Measurements from ENCODE around the gene LTK.

LTK gene

DNA sequence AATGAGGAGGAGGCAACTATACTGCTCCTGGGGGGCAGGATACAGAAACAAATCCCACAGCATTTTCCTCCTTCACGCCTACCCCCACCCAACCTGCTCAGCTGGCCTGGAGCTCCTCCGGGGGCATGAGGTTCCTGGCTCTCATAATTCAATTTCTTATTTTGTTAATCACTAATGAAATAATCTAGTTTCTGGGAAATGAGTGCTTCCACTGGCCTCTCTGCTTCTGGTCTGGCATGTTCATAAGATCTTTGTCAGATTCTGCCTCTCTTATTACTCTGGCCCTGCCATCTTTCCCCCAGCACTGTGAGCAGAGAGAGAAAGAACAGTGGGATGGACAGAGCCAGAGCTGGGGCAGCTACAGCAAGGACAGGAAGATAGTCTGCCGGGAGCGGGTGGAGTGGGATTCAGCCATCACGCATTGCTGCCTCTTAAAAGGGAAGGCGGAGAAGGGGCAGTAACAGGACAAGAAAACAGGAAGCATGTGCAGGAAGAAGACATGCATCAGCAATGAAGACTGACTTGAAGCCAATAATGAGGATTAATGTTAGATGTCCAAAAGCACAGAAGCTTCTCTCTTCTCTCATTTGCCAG lies 16.8 kb upstream of the LTK start:
- no peak for DNase-seq

DNA sequence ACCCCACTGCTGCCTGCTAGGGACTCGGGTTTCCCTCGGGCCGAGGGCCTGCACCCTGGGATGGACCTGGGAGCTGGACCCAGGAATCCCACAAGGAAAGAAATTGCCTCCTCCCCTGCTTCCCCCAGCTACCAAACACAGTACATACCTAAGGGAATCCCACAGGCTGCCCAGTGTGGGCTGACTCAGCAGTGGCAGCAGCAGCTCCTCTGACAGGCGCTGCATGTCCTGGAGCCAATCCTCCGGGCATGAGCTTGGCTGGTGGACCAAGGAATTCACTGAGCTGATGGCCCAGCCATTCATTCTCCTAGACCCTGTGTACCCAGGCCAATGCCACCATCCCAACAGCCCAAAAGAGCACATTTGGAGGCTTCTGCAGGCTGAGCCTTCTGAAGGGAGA lies 9.5 kb upstream of the LTK start:
- no peak for DNase-seq

DNA sequence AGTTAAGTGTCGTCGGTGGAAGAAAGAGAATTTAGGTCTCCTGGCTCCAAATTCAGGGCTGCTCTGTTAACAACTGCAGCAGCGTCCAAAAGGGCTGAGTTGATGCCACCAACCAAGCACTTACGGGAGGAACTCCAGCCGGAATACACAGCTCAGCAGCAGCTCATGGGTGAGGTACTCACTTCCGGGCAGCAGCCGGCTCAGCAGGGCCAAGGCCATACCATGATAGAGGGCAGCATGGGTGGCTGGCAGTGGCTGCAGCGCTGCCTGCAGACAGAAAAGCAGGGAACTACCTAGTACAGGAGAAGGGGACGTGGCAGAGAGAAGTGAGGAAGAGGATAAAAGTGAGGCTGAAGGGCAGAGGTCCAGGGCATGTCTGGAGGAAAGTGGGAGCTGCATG lies 8.0 kb upstream of the LTK start:
- no peak for DNase-seq

DNA sequence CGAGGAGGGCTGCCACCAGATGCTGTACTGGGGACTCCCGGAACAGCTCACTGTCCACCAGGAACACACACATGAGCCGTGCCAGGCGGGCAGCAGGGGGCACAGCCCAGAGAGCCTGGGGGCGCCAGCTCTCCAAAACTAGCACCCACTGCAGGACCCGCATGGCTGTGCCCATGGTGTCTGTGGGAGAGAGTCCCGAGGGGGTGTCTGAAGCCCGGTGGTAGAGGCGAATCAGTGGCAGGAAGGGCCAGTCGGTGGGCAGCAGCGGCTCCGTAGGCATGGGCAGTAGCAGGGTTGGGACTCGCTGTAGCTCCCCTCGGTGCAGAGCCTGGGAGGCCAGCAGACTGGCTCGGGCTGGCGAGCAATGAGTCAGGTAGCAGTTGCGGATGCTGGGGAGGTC lies 7.0 kb upstream of the LTK start:
- no peak for DNase-seq

DNA sequence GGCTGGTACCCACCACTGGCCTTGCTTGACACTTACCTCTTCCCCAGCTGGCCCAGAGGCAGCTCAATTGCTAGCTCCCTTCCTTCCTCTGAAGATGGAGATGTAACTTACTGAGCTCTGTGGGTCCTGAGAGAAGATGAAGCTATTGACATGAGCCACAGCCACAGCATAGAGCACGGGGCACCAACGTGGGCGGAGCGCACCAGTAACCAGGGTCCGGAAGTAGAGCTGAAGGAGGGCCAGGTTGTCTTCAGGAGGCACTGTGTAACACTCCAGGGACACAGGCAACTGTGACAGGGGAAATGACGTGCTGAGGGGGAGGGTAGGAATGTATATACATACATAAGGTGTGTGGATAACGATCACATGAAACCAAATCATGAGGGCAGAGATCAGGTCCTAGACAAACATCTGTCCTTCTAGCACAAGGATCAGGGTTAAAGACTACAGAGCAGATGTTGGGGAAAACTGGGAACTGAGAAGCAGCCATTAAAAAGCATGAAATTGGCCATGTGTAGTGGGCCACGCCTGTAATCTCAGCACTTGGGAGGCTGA lies 4.3 kb upstream of the LTK start:
- no peak for DNase-seq

DNA sequence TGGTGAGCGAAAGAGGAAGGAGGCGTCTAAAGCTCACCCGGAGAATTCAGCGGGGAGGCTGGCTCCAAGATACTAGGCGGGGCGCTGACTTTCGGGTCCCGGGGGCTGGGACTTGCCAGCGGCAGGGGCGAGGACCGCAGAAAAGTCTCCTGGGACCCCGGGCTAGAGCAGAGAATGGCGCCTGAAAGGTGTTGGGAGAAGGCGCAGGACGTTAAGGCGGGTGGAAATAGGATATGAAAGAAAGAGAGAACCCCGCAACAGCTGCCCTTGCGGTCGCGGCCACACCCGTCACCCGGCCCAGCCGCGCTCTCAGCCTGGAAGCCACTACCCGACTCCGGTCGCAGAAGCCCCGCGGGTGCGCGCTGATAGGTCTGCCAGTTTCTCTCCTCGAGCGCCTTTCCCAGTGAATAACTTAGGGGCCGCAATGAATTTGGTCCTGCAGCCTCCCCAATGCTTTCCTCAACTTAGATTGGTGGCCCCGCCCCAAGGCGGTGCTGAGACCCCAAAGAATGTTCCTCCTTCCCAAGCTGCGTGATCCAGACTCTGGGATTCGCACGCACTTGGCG lies 604 bp downstream of the LTK start:
- DNase-seq: peak in 1 of 5 donors; percentile 49

DNA sequence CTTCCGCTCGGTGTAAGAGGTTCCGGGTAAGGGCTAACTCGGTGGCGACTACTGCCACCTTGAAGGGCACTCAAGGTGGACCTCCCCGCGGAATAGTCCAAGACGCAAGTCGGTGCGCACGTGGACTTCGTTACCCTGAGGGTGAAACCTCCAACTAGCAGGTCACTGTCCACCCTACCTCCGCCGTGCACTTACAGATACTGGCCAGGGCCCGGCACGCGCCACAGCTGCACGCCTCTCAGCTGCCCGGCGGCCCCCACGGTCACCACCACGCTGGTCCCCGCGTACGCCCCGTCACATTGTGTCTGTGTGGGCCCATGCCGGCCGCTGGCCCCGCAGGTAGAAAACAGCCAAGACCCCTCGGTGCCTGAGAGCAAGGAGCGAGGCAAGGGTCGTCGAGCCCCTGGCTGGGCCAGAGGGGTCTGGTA lies 1.1 kb downstream of the LTK start:
- no peak for DNase-seq

DNA sequence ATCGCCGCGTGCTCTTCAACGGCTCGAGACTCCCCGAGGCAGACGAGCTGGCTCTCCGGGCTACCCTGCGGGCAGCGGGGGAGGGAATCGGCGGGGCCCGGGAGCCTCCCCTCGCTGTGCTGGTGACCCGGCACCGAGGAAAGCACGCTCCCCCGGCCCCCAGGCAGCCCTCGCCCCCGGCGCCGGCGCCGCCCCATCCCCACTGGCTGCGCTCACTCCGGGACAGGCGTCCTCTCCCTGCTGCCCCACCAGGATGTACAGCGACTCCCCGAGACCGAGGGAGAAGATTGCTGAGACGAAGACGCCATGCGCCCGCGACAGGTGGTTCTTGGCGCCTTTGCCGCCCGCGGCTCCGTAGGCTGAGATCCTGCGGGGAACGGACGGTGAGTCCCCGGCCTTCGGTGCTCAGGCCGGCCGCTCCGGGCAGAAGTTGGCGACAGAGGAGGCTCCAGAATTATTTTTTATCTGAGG lies 1.7 kb downstream of the LTK start:
- no peak for DNase-seq

DNA sequence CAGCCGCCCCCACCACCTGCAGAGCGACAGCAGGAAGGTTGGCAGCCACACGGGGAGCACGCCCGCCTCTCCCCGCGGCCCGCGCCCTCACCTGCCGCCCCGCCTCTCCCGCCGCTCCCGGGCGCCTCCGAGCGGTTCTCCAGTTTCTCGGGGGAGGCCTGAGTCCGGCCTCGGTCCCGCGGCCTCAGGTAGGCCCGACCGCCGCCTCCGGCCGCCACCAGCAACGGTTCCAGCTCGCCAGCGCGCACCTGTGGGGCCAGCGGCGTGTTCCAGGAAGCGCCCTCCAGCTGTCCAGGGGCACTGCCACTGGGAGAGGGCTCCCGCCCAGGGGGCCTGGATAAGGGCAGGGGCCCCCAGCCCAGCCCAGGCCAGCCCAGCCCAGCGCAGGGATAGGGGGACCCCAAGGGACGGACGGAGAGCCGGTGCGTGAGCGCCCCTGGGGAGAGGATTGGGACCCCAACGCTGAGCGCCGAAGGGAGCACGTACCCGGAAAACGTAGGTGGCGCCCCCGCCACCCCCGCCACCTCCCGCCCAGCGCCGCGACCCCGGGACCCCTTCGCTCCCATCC lies 2.2 kb downstream of the LTK start:
- no peak for DNase-seq

DNA sequence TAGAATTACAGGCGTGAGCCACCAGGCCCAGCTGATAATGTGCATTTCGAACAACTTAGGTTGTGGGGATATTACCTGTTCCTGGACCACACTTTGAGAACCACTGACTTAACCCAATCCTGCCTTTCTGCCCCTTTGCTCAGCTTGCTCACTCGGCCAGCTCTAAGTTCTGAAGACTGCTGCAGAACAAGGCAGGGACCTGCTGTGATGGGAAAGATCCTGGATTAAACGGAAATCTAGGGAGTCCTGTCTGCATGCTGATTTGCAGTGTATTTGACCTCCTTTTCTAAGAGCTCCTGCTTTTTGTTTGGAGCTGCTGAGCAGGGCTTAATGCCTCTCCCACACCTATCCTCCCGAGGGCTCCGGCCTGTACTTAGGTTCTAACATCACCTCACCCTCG lies 2.9 kb downstream of the LTK start:
- no peak for DNase-seq

DNA sequence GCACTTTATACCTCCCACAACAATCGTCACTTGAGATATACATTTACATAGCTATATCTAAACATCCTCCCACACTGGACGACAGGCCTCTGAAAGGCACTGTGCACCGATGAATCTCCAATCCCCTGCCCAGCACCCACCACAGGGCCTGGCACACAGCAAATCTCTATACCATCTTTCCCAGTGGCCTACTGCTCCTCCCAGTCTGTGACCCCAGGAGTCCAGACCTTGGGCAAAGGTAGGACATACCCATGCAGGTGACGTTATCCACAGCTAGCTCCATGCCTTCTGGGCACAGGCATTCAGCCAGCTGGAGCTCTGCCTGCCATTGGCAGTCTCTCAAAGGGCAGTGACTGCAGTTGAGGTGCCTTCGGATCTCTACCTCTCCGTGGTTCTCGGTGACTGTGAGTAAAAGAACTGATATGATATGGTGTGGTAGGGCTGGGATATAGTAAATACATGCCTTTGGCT lies 5.8 kb downstream of the LTK start:
- no peak for DNase-seq

DNA sequence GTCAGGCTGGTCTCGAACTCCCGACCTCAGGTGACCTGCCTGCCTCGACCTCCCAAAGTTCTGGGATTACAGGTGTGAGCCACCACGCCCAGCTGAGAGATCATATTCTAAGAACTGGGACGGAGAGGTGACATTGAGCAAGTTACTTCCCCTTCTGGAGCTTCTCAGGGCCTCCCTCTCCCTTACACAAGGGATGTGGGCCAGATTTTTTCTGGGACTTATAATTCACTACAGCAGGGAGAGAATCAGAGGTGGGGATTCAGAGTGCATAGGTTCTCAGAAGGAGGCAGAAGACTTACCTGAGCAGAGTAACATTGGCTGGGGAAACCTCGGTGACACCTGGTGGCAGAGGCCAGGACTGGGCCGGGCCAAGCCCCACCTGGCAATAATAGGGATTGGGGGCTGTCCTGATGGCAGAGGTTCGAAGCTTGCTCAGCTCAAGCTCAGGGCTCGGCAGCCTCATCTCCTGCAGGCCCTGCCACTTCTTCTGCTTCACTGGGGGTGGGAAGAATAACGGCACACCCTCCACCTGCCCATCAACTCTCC lies 6.8 kb downstream of the LTK start:
- DNase-seq: no peak

DNA sequence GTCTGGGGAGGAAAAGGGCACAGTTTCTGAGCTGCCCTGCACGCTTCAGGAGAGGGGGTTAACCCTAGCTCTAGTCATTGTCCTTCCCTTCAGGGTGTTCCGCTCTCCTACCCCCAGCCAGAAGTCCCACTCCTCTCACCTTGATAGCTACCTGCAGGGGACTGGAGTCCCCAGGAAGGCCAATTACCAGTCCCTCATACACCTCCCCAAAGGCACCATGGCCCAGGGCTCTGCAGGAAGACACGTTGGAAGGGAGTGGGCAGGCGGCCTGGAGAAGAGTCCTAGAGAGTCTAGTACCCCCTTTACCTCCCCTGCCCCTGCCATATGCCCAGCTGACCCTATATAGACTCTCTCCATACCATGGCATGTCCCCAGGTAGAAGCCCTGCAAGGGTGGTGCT lies 7.9 kb downstream of the LTK start:
- no peak for DNase-seq

DNA sequence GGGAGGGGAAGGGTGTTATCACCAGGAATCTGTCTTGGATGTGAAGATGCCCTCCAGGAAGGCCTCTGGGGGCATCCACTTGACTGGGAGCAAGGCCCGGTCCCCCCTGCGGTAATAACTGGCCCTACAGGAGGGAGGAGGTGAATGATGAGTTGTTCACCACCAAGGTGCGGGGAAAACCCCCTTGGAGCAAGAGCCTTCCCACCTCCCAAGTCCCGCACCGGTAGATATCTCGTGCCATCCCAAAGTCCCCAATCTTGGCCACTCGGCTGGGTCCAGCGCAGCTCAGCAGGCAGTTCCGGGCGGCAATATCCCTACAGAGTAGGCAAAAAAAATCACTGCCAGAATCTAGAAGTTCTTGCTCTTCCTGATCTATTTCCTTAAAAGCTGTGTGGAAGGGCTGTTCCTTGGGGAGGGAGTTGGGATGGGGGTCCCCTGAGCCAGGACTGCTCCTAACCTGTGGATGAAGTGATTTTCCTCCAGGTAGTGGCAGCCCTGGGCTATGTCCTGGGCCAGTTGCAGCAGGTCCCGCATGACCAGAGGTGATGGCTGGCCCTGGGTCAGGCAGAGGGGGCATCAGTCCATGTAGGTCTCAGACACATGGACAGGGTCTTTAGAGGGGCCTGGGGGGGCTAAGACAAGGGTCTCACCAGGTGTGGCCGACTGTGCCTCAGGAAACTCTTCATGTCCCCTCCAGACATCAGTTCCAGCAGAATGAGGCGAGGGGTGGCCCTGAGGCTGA lies 8.7 kb downstream of the LTK start:
- no peak for DNase-seq

DNA sequence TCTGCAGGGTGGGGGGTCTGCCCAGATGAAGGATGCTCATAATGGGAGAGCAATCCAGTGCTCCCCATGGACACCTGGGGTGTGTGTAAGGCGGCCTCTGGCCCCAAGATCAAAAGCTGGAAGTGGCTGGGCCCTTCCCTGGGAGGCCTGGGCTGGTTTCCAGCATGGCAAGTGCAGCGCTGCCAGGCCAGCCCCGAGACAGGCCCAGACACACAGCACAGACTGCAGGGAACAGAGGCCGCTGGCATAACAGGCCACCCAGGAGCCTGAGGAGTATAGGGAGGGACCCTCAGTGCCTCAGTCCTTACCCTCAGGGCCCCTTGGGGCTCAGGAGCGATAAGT lies 10.0 kb downstream of the LTK start:
- DNase-seq: no peak

DNA sequence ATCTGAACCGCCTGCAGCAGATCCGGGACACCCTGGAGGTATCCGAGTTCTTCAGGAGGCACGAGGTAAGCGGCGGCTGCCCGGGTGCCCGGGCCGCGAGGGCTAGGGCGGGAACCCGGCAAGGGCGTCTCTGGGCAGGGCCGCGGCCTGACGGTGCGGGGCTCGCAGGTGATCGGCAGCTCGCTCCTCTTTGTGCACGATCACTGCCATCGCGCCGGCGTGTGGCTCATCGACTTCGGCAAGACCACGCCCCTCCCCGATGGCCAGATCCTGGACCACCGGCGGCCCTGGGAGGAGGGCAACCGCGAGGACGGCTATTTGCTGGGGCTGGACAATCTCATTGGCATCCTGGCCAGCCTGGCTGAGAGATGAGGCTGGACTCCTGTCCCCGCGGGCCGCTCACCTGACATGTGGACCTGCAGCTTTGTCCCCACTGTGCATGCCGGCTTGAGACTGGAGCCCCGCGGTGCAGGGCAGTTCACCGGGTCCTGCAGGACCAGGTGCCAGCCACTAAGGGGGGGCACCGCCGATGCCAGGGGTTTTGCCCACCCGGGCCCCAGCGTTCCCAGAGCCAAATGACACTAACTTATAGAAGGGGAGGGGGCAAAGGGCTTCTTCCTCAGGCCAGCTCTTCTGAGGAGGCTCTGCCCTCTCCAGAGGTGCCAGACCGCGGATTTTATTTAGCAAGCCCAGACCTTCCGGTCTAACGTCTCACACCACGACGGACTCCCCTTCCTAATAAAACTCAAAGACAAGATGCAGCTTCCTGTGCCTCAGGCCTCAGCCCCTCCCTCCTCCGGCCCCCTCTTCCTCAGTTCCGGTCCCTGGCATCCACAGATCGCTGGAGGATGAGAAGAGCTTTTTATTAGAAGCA lies 10.6 kb downstream of the LTK start:
- DNase-seq: no peak

DNA sequence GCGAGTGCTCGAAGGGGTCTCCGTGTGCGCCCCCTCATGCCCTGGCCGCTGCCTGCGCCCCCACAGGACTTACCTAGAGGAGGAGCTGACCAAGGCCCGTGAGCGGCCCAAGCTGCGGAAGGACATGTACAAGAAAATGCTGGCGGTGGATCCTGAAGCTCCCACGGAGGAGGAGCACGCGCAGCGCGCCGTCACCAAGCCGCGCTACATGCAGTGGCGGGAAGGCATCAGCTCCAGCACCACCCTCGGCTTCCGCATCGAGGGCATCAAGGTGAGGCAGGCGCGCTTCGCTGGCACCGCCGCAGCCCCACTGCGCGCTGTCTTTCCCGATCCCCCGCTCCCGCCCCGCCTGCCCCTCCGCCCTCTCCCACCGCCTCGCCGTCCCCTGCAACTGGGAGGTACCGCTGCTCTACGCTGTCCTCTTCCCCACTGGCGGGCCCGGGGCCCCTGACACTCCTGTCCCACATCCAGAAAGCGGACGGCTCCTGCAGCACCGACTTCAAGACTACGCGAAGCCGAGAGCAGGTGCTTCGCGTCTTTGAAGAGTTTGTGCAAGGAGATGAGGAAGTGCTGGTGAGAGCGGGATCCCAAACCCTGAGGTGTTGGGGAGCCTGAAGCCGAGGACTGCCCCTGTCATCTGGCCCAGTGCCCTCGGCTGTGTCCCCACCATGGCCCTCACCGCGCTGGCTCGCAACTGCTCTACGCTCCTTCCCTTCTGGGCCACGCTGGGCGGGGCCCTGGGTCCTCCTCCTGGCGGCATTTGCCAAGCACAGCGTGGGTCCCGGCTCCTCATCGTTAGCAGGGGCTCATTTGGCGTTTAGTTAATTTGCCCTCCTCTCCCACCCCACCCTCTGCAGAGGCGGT lies 11.5 kb downstream of the LTK start:
- DNase-seq: peak in 2 of 5 donors; percentile 30 to 48

DNA sequence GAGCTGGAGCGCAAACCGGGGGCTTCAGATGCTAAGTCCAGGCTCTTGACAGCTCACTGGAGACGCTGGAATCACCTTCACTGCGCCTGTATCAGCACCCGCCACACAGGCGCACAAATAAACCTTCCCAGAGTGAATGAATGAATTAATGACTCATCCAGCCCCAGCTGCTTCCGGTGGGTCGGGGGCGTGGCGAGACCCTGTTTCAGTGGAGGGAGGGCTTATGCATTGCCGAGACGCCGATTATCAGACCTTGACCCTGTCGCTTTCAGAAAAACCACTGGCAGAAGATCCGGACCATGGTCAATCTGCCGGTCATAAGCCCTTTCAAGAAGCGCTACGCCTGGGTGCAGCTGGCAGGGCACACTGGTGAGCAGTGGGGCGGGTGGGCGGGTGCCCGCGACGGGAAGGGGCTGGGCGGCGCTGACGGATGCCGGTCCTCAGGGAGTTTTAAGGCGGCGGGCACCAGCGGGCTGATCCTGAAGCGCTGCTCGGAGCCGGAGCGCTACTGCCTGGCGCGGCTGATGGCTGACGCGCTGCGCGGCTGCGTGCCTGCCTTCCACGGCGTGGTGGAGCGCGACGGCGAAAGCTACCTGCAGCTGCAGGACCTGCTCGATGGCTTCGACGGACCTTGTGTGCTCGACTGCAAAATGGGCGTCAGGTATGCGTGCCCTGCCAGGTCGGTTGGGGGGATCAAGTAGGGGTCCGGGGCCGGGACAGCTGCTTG lies 12.3 kb downstream of the LTK start:
- peak in 1 of 5 donors; percentile 42 for DNase-seq

DNA sequence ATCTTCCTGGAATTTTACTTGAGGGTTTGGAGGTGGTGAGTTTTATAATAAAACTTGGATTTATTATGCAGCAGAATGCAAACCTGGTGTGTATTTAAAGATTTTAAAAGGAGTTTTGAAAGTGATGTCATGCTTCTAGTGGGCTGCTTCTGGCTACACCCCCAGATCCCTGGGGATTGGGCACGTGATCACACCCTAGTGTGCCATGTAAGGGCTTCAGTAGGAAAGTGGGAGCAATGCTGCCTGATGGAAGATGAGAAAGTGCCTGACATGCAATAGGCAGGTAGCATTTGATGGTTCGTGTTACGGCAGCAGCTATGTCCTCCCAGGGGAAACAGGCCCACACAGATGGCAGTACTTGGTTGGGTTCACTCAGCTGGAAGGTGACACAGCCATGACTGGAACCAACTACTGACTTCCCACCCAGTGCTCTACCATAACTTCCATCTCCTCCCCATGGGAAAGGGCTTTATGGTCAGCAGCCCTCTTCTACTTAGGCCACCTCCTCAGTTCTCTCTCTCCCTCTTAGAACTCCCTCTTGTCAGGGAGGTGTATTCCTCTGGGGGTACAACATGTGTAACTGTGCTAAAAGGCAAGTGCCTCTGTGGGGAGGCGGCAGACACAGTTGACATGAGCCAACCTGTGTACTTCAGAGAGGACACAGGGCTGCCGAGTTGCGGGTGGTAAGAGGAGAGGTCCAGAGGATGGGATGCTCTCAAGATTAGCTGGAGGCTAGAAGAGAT lies 14.3 kb downstream of the LTK start:
- no peak for DNase-seq

DNA sequence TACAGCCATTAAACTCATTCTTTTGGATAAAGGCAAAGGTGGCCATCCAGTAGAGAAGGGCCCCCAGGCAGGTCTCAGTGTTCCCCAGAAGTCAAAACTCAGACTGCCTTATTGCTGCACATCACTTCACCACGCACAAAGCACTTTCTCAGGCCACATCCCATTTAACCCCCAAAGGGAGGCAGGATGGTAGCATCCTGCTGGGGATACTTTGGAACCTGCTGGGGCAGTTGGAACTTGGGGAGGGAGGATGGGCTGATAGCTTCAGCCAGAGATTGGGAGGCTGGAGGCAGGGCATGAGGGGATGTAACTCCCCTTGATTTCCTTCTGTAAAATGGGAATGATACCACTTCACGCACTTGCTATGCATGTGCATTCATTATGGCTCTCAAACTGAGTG lies 15.0 kb downstream of the LTK start:
- DNase-seq: no peak

Data from T-helper 1 cell (primary cell).